HepG2 (cell line): ENCODE results near the gene CBY1.

ENCODE experiments used
- BRF2 ChIP-seq: sonication (generic); formaldehyde crosslinking; IDR thresholded peaks from 2 replicates; pipeline ENCODE4 v1.8.1; 2022; ENCODE audit warnings: mild to moderate bottlenecking, missing genetic modification reagents
- POLR2AphosphoS5 ChIP-seq: IDR thresholded peaks from 2 replicates; pipeline ENCODE4 v1.6.1; 2012; ENCODE audit warnings: low read depth, low read length
- TAF1 ChIP-seq: sonication (generic); formaldehyde crosslinking; IDR thresholded peaks from 2 replicates; pipeline ENCODE4 v1.4.0; 2020; ENCODE audit warnings: missing genetic modification reagents
- TEAD2 ChIP-seq: sonication (generic); formaldehyde crosslinking; IDR thresholded peaks from 2 replicates; pipeline ENCODE4 v1.9.0; 2021; ENCODE audit warnings: missing genetic modification reagents
- UBTF ChIP-seq: sonication (generic); formaldehyde crosslinking; IDR thresholded peaks from 2 replicates; pipeline ENCODE4 v1.4.0; 2020; ENCODE audit warnings: mild to moderate bottlenecking, missing genetic modification reagents
- ZKSCAN1 ChIP-seq: fragments of 150-350 bp; IDR thresholded peaks from 2 replicates; pipeline ENCODE4 v1.6.1; 2014; ENCODE audit warnings: low read length
- ZNF446 ChIP-seq: sonication (generic); formaldehyde crosslinking; IDR thresholded peaks from 2 replicates; pipeline ENCODE4 v1.5.0; 2020; ENCODE audit warnings: mild to moderate bottlenecking, missing genetic modification reagents

GRCh38 chr22:38645430-38645829 is 11.0 kb upstream of the CBY1 start:
- TF ChIP-seq TAF1 (CRISPR knock-in tag) (no peak), BRF2 (CRISPR knock-in tag) (no peak), ZNF446 (CRISPR knock-in tag) (no peak), ZKSCAN1 (no peak), UBTF (CRISPR knock-in tag) (no peak), POLR2AphosphoS5 (no peak), TEAD2 (CRISPR knock-in tag) (no peak)
